ENCODE results near the gene RALBP1.

RALBP1 gene

DNA sequence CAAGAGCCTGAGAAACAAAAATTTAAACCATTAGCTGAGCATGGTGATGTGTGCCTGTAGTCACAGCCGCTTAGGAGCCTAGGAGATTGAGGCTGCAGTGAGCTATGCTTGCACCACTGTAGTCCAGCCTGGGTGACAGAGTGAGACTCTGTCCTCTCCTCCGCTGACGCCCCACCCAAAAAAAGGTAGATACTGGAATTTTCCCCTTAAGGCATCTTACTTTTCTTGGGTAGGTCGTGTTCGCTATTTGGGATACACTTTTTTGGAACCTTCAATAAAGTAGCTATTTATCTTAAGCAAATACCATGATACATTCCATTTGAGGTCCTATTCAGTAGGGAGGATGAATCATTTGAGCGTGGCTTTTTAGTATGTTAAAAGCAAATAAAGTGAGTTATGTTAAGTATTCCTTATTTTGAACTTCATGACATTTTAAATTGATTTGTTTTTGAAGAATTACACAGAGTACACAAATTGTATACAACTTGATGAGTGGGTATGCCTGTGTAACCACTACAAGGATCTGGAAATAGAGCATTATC, 38.7 kb downstream of the RALBP1 start:
- DNase-seq: no peak

DNA sequence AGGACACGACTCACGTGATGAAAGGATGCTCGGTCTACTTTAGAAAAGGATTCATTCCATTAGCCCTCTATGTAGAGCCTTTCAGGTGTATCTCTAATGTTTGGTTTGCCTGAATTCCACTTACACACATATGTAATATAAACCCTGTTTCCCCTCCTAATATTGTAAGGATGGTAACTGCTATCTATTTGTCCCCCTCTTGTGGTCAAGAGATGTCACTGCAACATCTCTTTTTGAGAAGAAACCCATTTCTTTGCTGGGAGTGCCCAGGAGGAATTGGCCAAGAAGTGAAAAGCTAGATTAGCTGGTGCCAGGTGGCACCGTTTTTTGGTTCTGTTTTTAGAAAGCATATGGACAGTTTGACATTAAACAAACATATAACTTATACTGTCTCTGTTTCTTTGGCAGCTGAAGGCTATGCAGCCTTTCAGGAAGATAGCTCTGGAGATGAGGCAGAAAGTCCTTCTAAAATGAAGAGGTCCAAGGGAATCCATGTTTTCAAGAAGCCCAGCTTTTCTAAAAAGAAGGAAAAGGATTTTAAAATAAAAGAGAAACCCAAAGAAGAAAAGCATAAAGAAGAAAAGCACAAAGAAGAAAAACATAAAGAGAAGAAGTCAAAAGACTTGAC, 41.2 kb downstream of the RALBP1 start:
- DNase-seq: peak; percentile 9

DNA sequence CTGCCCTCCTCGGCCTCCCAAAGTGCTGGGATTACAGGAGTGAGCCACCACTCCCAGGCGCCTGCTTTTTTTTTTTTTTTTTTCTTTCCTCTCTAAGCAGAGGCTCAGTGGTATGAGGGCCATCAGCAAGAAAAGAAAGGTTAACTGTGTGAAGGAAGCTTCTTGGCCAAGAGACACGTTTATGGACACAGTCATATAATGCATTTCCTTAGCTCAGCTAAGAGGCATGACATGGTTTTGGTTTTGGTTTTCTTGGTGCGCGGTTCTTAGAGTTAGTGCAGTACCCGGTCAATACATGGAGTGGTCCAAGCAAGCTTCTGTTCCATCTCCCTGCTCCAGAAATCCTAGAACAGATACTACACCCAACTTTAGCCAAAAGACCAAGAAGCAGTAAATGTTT, 42.6 kb downstream of the RALBP1 start:
- no peak for DNase-seq

DNA sequence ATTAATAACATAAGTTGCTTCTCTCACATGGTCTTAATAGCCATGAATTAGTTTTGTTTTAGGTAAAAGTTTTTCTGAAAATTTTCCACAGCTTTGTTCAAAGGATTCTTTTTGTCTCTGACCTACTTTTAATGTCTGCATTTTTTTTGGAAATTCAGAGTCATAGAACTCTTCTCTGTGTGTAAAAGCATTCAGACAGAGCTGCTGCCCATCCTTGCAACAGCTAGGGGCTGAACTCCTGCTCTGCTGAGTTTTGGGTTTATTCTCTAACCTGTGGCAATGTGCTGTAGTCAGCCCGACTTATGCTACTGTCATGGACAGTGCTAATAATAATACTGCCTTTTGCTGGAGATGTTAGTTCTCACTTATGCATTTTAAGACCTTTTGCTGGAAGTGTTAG, 44.1 kb downstream of the RALBP1 start:
- DNase-seq: no peak

DNA sequence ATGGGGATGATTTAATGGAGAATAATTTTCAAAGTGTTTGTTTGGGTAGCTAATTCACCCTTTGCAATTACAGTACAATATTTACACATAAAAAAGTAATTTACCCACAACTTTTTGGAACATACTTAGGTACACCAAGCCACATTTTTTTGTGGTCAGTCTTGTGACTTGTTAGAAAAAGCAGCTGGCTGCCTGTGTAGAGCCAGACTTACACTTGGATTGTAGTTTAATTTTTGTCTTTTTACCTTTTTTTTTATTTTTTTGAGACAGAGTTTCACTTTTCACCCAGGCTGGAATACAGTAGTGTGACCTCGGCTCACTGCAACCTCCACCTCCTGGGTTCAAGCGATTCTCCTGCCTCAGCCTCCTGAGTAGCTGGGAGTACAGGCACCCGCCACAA, 45.4 kb downstream of the RALBP1 start:
- DNase-seq: no peak

DNA sequence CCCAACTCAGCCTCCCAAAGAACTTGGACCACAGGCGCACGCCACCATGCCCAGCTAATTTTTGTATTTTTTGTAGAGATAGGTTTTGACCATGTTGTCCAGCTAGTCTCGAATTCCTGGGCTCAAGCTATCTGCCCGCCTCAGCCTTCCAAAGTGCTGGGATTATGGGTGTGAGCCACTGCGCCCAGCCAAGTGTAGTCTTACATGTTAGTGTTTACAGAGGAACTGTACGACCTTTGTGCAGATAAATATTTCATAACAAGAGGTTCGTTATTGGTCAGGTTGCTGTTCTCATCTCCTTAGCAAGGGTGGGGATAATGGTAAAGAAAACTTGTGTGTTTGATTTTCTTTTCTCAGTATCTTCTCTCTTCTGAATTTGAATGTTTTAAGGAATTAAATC, 46.5 kb downstream of the RALBP1 start:
- DNase-seq: no peak

DNA sequence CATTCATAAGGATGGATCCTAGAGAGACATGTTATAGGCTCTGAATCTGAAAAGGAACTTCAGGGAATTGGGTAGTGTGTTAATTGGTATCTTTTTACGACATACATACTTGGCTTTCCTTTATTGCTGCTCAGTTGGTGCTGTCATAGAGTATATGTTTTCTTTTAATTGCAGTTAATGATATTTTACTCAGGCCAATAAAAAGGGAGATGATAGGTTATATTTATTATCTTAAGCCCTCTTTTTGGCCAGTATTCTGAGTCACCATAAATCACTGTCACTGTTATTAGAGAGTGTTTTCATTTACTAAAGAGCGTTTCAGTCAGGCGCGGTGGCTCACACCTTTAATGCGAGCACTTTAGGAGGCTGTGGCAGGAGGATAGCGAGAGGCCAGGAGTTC, 47.6 kb downstream of the RALBP1 start:
- no peak for DNase-seq

DNA sequence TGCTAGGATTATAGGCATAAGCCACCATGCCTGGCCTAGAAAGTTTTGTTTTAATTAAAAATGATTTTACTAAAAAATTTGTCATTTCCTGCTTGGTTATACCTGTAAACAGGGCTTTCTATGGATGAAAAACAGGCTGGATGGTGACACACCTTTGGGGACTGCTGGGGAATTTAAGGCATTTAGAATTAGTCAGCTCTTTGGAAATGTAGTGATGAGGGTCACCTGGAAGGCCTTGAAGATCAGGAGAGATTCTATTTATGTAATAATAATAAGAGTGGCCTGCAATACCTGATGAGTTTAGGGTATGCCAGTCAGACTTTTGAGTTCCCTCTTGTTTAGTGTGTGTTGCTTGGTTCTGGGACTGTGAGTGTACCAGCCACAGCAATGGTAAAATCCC, 51.1 kb downstream of the RALBP1 start:
- no peak for DNase-seq

DNA sequence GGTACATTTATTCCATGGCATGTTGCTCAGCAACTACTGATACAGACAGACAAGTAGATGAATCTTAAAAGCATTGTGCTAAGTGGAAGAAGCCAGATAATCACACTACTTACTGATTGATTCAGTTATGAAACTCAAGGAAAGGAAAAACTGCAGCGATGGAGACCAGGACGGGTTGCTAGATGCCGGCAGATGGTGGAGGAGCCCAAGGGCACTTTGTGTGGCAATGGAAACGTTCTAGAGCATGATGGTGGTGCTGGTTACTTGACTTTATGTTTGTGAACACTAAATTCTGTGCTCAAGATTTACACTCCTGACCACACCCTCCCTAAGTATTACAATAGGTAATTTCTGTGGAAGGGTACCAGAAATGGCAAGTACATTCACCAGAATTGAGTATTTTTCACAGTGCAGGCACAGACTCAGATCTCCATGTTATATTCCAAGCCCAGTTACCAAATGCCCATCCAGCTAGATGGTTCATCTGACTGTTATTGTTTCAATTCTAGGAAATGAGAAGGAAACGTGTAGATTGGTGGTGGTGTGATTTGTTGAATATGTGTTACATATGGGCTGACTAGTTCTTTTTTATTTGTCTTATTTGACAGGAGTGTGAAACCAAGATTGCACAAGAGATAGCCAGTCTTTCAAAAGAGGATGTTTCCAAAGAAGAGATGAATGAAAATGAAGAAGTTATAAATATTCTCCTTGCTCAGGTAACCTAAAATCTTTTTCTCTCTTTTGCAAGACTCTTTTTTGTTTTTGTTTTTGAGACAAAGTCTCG, 55.1 kb downstream of the RALBP1 start:
- no peak for DNase-seq

DNA sequence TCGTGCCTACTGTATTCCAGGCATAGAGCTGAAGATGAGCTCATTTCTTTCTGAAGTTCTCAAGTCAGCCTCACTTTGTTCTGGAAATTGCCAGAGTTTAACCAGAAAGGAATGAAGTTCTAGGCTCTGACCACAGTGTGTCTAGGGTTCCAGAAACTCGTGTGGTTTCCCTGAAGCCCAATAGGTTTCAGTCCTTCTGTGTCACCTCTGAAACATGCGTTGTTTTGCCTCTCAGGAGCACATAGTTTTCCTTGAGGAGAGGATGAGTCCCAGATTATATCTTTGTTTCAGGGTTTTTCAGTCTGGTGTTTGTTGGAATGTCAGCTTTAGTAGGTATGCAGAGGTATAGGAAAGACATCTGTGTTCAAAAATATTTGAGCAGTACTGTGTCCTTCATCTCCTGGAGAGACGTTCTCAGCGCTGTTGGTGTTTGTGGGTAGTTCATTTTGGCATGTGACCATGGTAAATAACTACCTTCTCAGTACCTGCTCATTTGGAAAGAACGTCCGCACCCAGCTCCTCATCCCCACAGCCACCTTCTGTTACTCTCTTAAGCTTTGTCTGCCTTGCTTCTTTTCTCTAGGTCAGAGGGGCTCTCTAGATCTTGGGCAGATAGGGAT, 56.6 kb downstream of the RALBP1 start:
- DNase-seq: no peak

DNA sequence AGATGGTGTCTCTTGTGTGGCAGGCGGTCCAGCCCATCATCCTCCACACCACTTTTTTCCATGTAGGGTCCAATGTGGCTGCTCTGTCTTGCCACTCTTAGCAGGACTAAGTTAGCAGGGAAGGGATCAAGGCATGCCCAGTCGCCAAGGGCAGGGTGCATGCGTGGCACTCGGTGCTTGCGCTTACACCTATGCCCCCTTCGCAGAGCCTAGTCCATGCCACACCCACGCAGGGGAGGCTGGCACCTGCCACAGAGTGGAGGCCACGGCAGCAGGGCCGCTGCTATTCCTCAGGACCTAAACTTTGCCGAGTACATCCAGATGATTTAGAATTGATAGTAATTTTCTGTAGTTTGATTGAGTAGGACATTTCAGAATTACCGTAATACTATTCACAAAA, 59.5 kb downstream of the RALBP1 start:
- DNase-seq: no peak

DNA sequence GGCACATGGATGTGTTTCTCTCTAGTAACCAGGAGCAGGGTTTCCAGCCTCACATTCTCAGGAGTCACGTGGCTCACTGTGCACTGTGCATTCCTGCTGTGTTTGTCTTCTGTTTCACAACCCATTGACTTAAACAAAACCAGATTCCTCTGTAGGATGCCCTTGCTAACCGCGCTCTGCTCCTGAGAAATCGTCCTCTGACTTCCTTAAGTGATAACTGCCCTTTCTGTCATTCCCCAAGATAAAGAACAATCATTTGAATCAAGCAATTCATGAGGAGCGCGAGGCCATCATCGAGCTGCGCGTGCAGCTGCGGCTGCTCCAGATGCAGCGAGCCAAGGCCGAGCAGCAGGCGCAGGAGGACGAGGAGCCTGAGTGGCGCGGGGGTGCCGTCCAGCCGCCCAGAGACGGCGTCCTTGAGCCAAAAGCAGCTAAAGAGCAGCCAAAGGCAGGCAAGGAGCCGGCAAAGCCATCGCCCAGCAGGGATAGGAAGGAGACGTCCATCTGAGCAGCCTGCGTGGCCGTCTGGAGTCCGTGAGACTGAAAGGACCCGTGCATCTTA, 60.2 kb downstream of the RALBP1 start:
- no peak for DNase-seq

DNA sequence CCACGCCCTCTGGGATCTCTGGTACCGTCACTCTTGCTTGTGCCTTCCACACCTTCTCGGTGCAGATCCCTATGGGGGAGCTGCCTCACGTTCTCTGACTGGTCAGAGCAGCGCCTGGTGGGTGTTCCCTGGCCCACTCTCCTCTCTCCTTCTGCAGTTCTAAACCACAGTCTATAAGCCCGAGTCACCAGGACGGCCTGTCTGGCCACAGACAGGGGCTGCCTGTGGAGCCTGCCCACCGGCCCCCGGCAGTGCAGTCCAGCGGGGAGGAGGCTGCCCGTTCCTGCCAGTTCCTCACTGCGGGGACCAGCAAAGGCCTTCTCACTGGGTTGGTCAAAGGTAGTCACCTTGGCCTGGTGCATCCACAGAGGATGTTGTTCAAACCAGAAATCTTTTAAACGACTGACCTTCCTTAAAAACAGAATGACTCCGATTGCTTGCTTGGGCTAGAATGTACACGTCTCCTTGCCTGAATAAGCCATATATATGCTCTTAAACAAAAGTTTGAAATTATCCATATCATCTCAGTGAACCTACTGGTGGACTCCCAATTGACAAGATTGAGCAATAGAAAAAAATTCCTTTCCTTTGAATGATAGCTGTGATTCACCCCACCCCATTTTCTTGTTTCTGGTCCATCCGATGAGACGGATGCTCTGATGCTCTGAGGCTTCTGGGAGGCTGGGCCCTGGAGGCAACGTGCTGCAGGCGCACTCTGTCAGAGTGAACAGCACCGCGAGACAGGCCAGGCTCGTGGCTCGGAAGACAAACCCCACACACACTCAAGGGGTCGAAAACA, 61.2 kb downstream of the RALBP1 start:
- no peak for DNase-seq

DNA sequence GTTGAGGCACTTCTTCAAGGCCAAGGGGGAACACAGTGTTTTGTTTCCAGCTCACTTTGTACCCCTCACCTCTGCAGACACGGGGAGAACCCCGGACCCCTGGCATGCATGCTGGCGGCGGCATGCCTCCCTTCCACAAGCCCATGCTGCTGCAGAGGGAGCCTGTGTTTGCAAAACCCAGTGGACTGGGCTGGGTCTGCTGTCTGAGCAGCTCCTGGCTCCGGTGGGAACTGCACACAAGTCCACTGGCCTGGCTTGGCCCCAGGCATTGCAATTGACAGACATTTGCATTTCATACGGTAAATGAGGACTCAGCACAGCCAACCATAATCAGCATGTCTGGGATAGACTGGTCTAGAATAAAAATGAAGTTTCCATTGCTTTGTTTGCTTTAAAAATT, 62.4 kb downstream of the RALBP1 start:
- DNase-seq: no peak

DNA sequence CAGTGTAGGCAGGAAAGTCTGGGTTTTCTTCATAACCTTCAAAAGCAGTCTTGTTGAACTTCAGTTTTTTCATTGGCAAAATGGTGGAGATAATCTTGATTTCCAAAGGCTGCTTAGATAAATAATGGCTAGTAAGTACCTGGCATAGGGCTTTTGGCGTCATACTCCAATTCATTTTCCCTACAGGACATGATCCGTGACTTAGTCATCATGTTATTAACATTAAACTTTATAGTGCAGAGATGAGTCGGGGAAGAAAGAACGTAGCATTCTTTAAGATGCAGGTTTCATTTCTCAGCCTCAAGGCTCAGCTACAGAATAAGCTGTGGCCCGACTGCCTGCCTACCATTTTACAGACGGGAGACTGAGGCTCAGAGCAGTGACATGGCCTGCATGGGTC, 64.0 kb downstream of the RALBP1 start:
- no peak for DNase-seq

DNA sequence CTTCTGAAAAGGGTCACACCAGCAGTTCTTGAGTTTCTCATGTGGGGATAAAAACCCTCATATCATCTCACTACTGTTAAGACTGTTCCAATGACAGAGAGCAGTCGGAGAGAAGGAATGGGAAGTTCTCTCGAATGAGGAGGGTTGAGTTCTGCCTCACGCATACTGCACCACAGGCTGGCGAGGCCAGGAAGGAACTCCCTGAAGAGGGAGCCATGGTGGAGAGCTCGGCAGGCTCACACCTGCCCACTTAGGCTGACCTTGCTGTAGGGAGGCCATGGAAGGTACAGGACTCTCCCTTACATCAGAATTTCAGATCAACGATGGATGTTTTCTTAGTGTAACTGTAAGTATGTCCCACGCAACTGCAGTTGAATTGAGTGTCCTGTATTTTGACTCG, 64.6 kb downstream of the RALBP1 start:
- no peak for DNase-seq

DNA sequence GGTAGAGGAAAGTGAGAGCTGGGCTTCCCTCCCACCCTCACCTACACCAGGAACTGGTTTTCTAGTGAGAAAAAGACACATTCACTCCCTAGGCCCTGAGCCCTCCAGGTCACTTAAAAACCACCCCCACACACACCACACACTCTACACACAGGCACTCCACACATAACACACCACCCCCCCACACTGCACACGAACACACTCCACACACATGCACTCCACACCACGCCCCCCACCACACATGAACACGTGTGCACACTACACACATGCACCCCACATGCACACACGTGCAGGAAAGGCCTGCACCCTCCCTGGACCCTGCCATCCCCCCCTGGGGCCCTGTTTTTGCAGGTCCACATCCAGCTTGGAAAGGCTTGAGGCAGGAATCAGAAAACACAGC, 67.6 kb downstream of the RALBP1 start:
- no peak for DNase-seq

DNA sequence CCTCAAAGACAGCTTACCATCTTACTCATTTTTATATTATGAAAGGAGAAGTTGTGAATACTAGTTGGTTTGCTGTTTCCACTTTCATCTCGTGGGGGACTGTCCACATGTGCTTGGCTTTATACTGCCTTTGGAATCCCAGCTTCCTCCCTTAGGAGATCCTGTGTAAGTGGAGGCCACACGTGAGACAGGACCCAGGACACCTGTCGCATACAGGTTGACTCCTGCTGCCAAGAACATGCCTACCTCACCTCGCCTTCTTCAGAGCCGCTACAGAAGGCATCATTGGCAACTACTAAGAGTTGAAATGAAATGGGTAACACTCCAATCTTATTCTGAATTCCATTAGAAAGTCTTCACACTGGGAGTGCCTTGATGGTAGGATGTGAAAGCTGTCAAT, 69.7 kb downstream of the RALBP1 start:
- DNase-seq: no peak

DNA sequence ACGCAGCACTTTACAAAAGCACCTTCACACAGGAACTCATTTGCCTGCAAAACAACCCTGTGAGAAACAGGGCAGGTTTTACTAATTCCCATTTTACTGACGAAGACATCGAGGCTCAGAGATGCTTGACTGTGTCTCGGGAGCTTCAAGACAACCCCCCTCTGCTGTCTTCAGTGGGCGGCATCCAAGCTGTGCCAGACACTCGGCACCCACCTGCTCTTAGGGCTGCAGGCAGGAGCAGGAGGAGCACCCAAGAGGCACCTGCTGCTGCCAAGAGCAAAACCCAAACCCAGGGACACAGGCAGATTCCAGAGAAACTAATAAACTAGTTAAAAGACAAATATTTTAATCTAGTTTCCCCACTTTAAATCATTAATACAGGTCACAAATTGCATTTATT, 71.2 kb downstream of the RALBP1 start:
- DNase-seq: no peak

DNA sequence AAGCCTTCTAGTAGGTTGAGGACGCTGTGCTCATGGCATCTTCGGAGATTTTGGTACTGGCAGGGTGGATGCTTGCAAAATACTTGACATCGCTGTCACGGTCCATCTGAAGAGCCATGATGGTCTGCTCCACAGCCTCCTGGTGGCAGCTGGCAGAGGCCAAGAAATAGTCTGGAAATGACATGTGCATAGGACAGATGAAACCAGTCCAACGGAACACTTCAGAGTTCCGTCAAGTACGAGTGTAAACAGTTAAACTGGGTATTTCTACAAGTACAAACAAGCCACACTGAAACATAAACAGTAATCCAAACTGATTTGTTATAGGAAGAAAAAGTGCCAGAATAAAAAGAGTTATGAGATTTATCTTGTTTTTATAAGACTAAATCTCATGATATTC, 72.5 kb downstream of the RALBP1 start:
- peak; percentile 79 for DNase-seq

DNA sequence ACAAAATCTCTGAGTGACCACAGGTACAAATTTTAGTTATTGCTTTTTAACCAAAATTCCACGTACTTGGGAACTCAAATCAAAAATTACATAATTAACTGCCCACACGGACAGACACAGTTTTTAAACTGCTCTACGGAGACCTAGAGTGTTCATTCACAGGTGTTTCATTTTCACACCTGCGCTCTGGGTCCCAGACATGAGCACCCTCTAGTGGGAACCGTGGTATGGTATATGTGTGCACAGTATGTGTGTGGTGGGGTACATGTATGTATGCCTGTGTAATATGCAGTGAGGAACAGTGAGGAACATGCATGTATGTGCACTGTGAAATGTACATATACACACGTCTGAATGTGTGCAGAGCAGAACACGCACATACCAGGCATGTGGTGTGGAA, 74.1 kb downstream of the RALBP1 start:
- DNase-seq: no peak

DNA sequence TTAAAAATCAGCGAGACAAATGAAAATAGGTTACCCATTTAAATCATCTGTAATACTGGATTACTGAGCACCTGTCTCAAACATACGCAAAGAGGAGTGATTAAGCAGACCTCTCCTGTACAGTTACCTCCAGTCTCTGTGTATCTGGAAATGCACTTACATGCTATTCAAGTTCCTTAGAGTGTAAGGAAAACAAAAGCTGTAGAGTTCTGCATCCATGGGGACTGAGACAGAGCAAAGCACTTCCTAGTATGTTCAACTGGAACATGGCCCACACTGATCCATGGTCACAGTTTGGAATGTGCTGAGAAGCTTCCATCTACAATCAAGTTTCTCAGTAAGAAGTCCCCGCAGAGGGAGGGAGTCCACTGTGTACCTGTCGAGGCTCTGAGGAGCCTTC, 75.1 kb downstream of the RALBP1 start:
- no peak for DNase-seq

DNA sequence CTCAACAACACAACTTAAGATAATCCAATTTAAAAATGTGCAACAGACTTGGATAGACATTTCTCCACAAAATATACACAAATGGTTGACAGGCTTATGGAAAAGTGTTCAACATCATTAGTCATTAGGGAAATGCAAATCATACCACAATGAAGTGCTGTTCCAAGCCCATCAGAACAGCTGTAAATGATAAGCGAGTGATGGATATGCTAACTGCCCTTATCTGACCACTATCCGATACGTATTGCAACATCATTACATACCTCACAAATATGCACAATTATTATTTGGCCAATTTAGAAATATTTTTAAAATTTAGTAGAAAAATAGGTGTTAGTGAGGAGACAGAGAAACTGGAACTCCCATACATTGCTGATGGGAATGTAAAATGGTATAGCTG, 76.9 kb downstream of the RALBP1 start:
- DNase-seq: no peak
